Parathyroid adenoma (tissue), 2 donors: ENCODE measurements around the gene LARP4.
"Not testable (repeated sequence)": the region's sequence is repeated elsewhere in the genome, so short reads cannot be mapped to it uniquely, and the experiment has no call there.

ENCODE experiments used
- H2AFZ ChIP-seq: fragments of 300-600 bp; sonication (generic); one replicate; pipeline ENCODE4 v1.7.0; 2017; ENCODE audit warnings: antibody characterized with exemption, mild to moderate bottlenecking
- H3K27ac ChIP-seq: fragments of 300-600 bp; sonication (generic); one replicate; pipeline ENCODE4 v1.7.0; 2017
- H3K27me3 ChIP-seq: fragments of 300-600 bp; sonication (generic); one replicate; pipeline ENCODE4 v1.7.0; 2017; ENCODE audit warnings: low read length; ENCODE audit not compliant: control insufficient read depth, insufficient read depth
- H3K36me3 ChIP-seq: fragments of 300-600 bp; sonication (generic); one replicate; pipeline ENCODE4 v1.7.0; 2017; ENCODE audit warnings: low read length; ENCODE audit not compliant: control insufficient read depth, insufficient read depth
- H3K4me1 ChIP-seq: fragments of 300-600 bp; sonication (generic); one replicate; pipeline ENCODE4 v1.7.0; 2017; ENCODE audit warnings: control low read depth
- H3K4me2 ChIP-seq: fragments of 300-600 bp; sonication (generic); one replicate; pipeline ENCODE4 v1.7.0; 2017; ENCODE audit warnings: low read length
- H3K4me3 ChIP-seq: fragments of 300-600 bp; sonication (generic); one replicate; pipeline ENCODE4 v1.7.0; 2017; ENCODE audit warnings: low read depth, low read length
- H3K79me2 ChIP-seq: fragments of 300-600 bp; sonication (generic); one replicate; pipeline ENCODE4 v1.7.0; 2017; ENCODE audit warnings: control low read depth
- H3K9ac ChIP-seq: fragments of 300-600 bp; sonication (generic); one replicate; pipeline ENCODE4 v1.7.0; 2017; ENCODE audit warnings: mild to moderate bottlenecking
- H3K9me3 ChIP-seq: fragments of 300-600 bp; sonication (generic); one replicate; pipeline ENCODE4 v1.7.0; 2017; ENCODE audit warnings: low read length; ENCODE audit not compliant: control insufficient read depth
- TF ChIP-seq, protein P1 (sequence below): fragments of 300-600 bp; sonication (generic); IDR thresholded peaks from one replicate; pipeline ENCODE4 v1.7.0; 2017; ENCODE audit warnings: antibody characterized with exemption, mild to moderate bottlenecking
- donor health status: primary hyperparathyroidism.

LARP4 gene

DNA sequence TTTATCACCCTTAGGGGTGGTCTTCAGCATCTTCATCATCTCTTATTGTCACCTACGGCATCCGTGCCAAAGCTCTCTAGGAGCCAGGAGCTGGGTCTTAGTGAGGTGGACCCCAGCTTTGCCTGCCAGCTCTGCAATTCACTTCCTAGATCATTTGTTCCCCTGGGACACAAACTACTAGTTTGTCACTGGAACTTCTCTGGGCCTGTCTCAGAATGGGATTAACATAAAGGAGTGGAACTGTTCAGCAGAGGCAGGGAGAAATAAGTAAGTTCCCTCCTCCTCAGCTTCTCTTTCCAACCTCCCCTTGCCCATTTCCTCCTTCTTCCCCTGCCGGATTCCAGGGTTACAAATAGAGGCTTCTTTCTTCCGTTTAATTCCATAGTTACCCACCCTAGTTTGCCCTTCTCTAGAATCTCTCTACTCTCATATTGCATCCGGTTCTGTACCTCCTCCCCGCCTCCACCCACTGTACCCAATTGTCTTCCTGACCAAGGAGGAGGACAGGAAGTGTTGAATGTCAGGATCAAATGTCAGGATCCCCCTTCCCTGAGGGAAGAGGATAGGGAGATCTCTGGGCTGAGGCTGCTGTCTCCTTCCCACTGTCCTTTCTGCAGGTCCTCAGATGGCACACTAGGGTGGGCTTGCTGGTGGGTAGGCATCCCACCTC lies 25.0 kb downstream of the LARP4 start:
- Histone ChIP-seq H3K79me2 (peaks cover 23% of the 10 kb centered on the region), H3K9me3 (no peaks in the 10 kb centered on the region), H3K27ac (no peak overlapping the region), H3K4me1 (peaks cover 4% of the 10 kb centered on the region), H3K9ac (no peak overlapping the region), H3K27me3 (no peaks in the 10 kb centered on the region), H3K36me3 (no peaks in the 10 kb centered on the region), H3K4me3 (no peak overlapping the region), H3K4me2 (no peak overlapping the region), H2AFZ (no peak overlapping the region)
- TF ChIP-seq, protein P1, sequence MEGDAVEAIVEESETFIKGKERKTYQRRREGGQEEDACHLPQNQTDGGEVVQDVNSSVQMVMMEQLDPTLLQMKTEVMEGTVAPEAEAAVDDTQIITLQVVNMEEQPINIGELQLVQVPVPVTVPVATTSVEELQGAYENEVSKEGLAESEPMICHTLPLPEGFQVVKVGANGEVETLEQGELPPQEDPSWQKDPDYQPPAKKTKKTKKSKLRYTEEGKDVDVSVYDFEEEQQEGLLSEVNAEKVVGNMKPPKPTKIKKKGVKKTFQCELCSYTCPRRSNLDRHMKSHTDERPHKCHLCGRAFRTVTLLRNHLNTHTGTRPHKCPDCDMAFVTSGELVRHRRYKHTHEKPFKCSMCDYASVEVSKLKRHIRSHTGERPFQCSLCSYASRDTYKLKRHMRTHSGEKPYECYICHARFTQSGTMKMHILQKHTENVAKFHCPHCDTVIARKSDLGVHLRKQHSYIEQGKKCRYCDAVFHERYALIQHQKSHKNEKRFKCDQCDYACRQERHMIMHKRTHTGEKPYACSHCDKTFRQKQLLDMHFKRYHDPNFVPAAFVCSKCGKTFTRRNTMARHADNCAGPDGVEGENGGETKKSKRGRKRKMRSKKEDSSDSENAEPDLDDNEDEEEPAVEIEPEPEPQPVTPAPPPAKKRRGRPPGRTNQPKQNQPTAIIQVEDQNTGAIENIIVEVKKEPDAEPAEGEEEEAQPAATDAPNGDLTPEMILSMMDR: no peak

DNA sequence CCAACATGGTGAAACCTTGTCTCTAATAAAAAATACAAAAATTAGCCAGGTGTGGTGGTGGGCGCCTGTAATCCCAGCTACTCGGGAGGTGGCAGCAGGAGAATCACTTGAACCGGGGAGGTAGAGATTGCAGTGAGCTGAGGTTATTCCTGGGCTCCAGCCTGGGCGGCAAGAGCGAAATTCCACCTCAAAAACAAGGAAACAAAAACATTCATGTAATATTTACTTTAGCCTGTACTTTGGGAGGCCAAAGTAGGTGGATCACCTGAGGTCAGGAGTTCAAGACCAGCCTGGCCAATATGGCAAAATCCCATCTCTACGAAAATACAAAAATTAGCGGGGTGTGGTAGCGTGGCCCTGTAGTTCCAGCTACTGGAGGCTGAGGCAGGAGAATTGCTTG lies 31.0 kb downstream of the LARP4 start:
- not testable (repeated sequence) for H3K4me2 ChIP-seq, H3K4me3 ChIP-seq, H2AFZ ChIP-seq, H3K36me3 ChIP-seq, H3K79me2 ChIP-seq, H3K27ac ChIP-seq, H3K4me1 ChIP-seq, H3K27me3 ChIP-seq, H3K9ac ChIP-seq, H3K9me3 ChIP-seq

DNA sequence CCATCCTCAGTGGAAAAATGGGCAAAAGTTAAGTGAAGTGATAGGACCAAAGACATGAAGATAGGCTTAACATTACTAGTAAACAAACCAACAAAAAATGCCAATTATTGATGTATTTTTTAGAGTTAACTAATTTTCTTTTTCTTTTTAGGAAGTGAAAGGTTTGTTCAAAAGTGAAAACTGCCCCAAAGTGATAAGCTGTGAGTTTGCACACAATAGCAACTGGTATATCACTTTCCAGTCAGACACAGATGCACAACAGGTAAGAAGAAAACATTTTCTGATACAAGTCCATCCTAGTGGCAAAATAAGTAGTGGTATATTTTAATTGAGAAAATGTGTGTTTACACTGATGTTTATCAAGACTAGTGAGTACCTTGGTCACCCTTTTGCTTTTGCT lies 39.6 kb downstream of the LARP4 start:
- Histone ChIP-seq H3K4me2 (no peak overlapping the region), H3K27me3 (no peaks in the 10 kb centered on the region), H3K9me3 (no peaks in the 10 kb centered on the region), H3K4me3 (no peak overlapping the region), H3K36me3 (no peaks in the 10 kb centered on the region), H3K79me2 (no peaks in the 10 kb centered on the region), H2AFZ (no peak overlapping the region), H3K27ac (no peak overlapping the region), H3K4me1 (no peaks in the 10 kb centered on the region), H3K9ac (no peak overlapping the region)
- TF ChIP-seq, protein P1: no peak

DNA sequence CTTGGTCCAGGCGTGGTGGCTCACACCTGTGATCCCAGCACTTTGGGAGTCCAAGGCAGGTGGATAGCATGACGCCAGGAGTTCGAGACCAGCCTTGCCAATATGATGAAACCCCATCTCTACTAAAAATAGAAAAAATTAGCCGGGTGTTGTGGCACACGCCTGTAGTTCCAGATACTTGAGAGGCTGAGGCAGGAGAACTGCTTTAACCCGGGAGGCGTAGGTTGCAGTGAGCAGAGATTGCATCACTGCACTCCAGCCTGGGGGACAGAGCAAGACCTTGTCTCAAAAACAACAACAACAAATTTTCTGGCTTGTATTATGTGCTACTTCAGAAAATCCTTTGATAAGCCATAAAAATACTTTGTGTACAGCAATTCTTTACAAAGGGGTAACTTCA lies 41.1 kb downstream of the LARP4 start:
- no peak overlapping the region for H2AFZ ChIP-seq
- no peaks in the 10 kb centered on the region for H3K9me3 ChIP-seq
- no peaks in the 10 kb centered on the region for H3K27me3 ChIP-seq
- H3K9ac ChIP-seq: no peak overlapping the region
- H3K4me3 ChIP-seq: no peak overlapping the region
- no peaks in the 10 kb centered on the region for H3K4me1 ChIP-seq
- H3K79me2 ChIP-seq: no peaks in the 10 kb centered on the region
- H3K4me2 ChIP-seq: no peak overlapping the region
- no peaks in the 10 kb centered on the region for H3K36me3 ChIP-seq
- TF ChIP-seq, protein P1: no peak
- H3K27ac ChIP-seq: no peak overlapping the region

DNA sequence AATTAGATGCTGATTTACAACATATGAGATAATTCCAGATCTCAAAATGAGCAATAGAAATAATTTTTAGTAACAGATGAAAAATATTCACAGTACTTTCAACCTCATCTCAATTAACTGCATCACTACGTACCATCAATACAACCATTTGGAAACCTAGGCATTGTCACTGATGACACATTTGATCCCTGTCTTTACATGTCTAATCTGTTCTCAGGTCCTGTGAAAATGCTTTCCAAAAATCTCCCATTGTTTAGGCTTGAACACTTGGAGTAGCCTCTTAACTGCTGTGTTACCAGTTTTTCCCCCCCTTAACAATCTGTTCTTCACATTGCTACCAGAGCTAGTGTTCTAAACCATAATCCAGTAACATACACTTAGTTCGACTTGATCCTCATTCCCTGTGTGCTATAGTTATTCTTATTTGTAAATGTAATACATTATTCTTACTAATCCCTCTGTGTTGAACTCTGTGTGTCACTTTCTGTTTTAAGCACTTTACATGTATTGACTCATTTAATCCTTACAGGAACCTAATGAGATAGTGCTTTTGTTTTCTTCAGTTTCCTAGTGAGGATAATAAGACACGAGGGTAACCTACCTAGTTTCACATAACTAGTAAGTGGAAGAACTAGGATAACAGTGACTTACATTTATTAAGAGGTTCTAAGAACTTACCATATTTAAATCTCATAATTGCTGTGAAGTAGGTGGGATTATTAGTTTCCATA lies 41.7 kb downstream of the LARP4 start:
- TF ChIP-seq, protein P1: no peak
- Histone ChIP-seq H3K36me3 (no peaks in the 10 kb centered on the region), H3K79me2 (no peaks in the 10 kb centered on the region), H3K27ac (no peak overlapping the region), H3K4me2 (no peak overlapping the region), H3K9me3 (no peaks in the 10 kb centered on the region), H3K4me1 (no peaks in the 10 kb centered on the region), H2AFZ (no peak overlapping the region), H3K4me3 (no peak overlapping the region), H3K27me3 (no peaks in the 10 kb centered on the region), H3K9ac (no peak overlapping the region)

DNA sequence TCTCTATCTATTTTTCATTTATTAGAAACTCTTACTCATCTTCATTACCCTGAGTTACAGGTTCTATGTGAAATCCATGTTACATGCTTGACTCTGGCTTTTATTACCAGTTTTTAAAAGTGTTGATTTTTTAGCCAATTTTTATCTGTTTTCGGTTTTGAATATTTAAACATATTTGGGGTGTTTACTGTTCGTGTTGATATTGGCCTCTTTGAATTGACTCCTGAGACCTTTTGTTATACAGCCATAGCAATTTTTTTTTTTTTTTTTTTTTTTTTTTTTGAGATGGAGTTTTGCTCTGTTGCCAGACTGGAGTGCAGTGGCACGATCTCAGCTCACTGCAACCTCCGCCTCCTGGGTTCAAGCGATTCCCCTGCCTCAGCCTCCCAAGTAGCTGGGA lies 49.0 kb downstream of the LARP4 start:
- H3K4me2 ChIP-seq, H3K9ac ChIP-seq, H3K79me2 ChIP-seq, H3K9me3 ChIP-seq, H3K4me1 ChIP-seq, H2AFZ ChIP-seq, H3K4me3 ChIP-seq, H3K27ac ChIP-seq, H3K36me3 ChIP-seq, H3K27me3 ChIP-seq: not testable (repeated sequence)
